A549 (cell line): ENCODE measurements around the gene CASP3. TPM values are rescaled to one million over a fixed set of nuclear protein-coding genes. Genes with fewer than 3 reads are reported as not detected.

Source experiments
- ATAC-seq, 2 experiments: fragments of 200-7000 bp in 1 of 2; fragments of >200 bp in 1 of 2; cut with Nextera tagmentation in 1 of 2; cut with Tn5 transposase in 1 of 2; 3 replicates each; pipeline versions ENCODE4 v1.8.0 to v1.9.1; 2018 to 2020; ENCODE audit warnings: mild to moderate bottlenecking in 1 of 2, moderate library complexity in 1 of 2
- CTCF ChIA-PET: fragments of 300-600 bp; sonication (Branson Sonifier 250); formaldehyde crosslinking; extraction: SDS; loops from one replicate; lab custom pipeline; 2021; ENCODE audit warnings: antibody characterized with exemption, inconsistent platforms; lab: Yijun Ruan, JAX
- POLR2A ChIA-PET: fragments of 350-600 bp; formaldehyde crosslinking; extraction: SDS; loops from one replicate; lab custom pipeline; 2021; ENCODE audit warnings: antibody characterized with exemption, inconsistent platforms; lab: Yijun Ruan, JAX
- DNase-seq, 2 experiments: peaks; one replicate each; pipeline versions ENCODE4 v3.0.0 to v3.0.0-alpha.2; 2011 to 2016; ENCODE audit warnings: low read depth in 1 of 2, low spot score in 1 of 2
- FAIRE-seq: peaks from 2 replicates; lab custom pipeline; 2011; peaks lifted over from hg19 to GRCh38; lab: Jason Lieb, UNC
- H3K27ac ChIP-seq, 2 experiments: fragments of >200 bp; sonication (Bioruptor Twin); formaldehyde crosslinking; 3 replicates each; pipeline ENCODE4 v1.5.1; 2016 to 2017
- H3K4me1 ChIP-seq: fragments of >200 bp; sonication (Bioruptor Twin); formaldehyde crosslinking; 3 replicates; pipeline ENCODE4 v1.6.1; 2016
- H3K4me2 ChIP-seq: fragments of >200 bp; sonication (Bioruptor Twin); formaldehyde crosslinking; 3 replicates; pipeline ENCODE4 v1.6.1; 2016
- H3K4me3 ChIP-seq: fragments of >200 bp; sonication (Bioruptor Twin); formaldehyde crosslinking; 3 replicates; pipeline ENCODE4 v1.5.1; 2016
- H3K9me3 ChIP-seq: fragments of >200 bp; sonication (Bioruptor Twin); formaldehyde crosslinking; 3 replicates; pipeline ENCODE4 v1.6.1; 2016
- CBX8 ChIP-seq: fragments of 200-600 bp; sonication (generic); IDR thresholded peaks from 2 replicates; pipeline ENCODE4 v1.6.1; 2016
- CHD2 ChIP-seq: fragments of 150-350 bp; IDR thresholded peaks from 2 replicates; pipeline ENCODE4 v1.6.1; 2014; ENCODE audit warnings: low read length; ENCODE audit not compliant: partially characterized antibody
- CHD4 ChIP-seq: fragments of 200-600 bp; sonication (generic); IDR thresholded peaks from 2 replicates; pipeline ENCODE4 v1.6.1; 2016; ENCODE audit warnings: antibody characterized with exemption, mild to moderate bottlenecking, borderline replicate concordance
- EHF ChIP-seq: fragments of 250-450 bp; sonication (Bioruptor Pico); IDR thresholded peaks from 2 replicates; pipeline ENCODE4 v1.5.0; 2020; ENCODE audit warnings: mild to moderate bottlenecking
- EHMT2 ChIP-seq: fragments of 200-600 bp; sonication (generic); IDR thresholded peaks from 2 replicates; pipeline ENCODE4 v1.6.1; 2016; ENCODE audit warnings: antibody characterized with exemption, low read depth, mild to moderate bottlenecking, moderate library complexity
- FOSB ChIP-seq: fragments of 250-450 bp; sonication (Bioruptor Pico); IDR thresholded peaks from 2 replicates; pipeline ENCODE4 v1.5.0; 2020; ENCODE audit warnings: mild to moderate bottlenecking, moderate library complexity
- FOSL2 ChIP-seq, 2 experiments: fragments of 450-650 bp in 1 of 2; fragments of >200 bp in 1 of 2; sonication (Bioruptor Twin) in 1 of 2; formaldehyde crosslinking; IDR thresholded peaks; 2 replicates each; pipeline versions ENCODE4 v1.5.0 to v1.6.1; 2016 to 2020; ENCODE audit warnings: mild to moderate bottlenecking in 1 of 2, moderate library complexity in 1 of 2
- GATA3 ChIP-seq: IDR thresholded peaks from 2 replicates; pipeline ENCODE4 v1.6.1; 2012; ENCODE audit warnings: borderline replicate concordance
- HEYL ChIP-seq: fragments of 250-450 bp; sonication (Bioruptor Pico); IDR thresholded peaks from 2 replicates; pipeline ENCODE4 v1.8.0; 2021; ENCODE audit warnings: mild to moderate bottlenecking, moderate library complexity
- JUN ChIP-seq, 2 experiments: fragments of >200 bp; sonication (Bioruptor Twin); formaldehyde crosslinking; IDR thresholded peaks; 2 replicates in 1 of 2; 3 replicates in 1 of 2; pipeline ENCODE4 v1.6.1; 2016 to 2017
- KDM1A ChIP-seq: fragments of 200-600 bp; sonication (generic); IDR thresholded peaks from 2 replicates; pipeline ENCODE4 v1.6.1; 2016; ENCODE audit warnings: low read depth, mild to moderate bottlenecking
- KDM5A ChIP-seq: fragments of 200-600 bp; sonication (generic); IDR thresholded peaks from 2 replicates; pipeline ENCODE4 v1.6.1; 2016; ENCODE audit warnings: antibody characterized with exemption, mild to moderate bottlenecking
- MAFK ChIP-seq: fragments of 450-650 bp; IDR thresholded peaks from 2 replicates; pipeline ENCODE4 v1.6.1; 2014; ENCODE audit not compliant: partially characterized antibody
- MAZ ChIP-seq: fragments of 150-350 bp; IDR thresholded peaks from 2 replicates; pipeline ENCODE4 v1.6.1; 2014; ENCODE audit warnings: antibody characterized with exemption, low read depth, low read length, borderline replicate concordance
- NPAS2 ChIP-seq: fragments of 250-450 bp; sonication (Bioruptor Pico); IDR thresholded peaks from 2 replicates; pipeline ENCODE4 v1.8.0; 2022; ENCODE audit warnings: mild to moderate bottlenecking, moderate library complexity, borderline replicate concordance
- PHF8 ChIP-seq: fragments of 200-600 bp; sonication (generic); IDR thresholded peaks from 2 replicates; pipeline ENCODE4 v1.6.1; 2016; ENCODE audit warnings: low read depth, mild to moderate bottlenecking, antibody characterized with exemption, moderate library complexity, borderline replicate concordance
- RCOR1 ChIP-seq: fragments of 150-350 bp; IDR thresholded peaks from 2 replicates; pipeline ENCODE4 v1.6.1; 2014; ENCODE audit warnings: antibody characterized with exemption, low read length, low read depth
- RFX5 ChIP-seq: fragments of 450-650 bp; IDR thresholded peaks from 2 replicates; pipeline ENCODE4 v1.7.1; 2014; ENCODE audit warnings: antibody characterized with exemption, mild to moderate bottlenecking, moderate library complexity
- SMC3 ChIP-seq: fragments of >200 bp; sonication (Bioruptor Twin); formaldehyde crosslinking; IDR thresholded peaks from 3 replicates; pipeline ENCODE4 v1.6.1; 2018; ENCODE audit warnings: inconsistent platforms
- SREBF2 ChIP-seq: fragments of 450-650 bp; IDR thresholded peaks from 2 replicates; pipeline ENCODE4 v1.6.1; 2014; ENCODE audit warnings: mild to moderate bottlenecking, moderate library complexity
- ZC3H11A ChIP-seq: fragments of 450-650 bp; IDR thresholded peaks from 2 replicates; pipeline ENCODE4 v1.6.1; 2014; ENCODE audit warnings: antibody characterized with exemption, mild to moderate bottlenecking
- ZFP36 ChIP-seq: fragments of 450-650 bp; IDR thresholded peaks from 2 replicates; pipeline ENCODE4 v1.6.1; 2014; ENCODE audit warnings: borderline replicate concordance; ENCODE audit not compliant: partially characterized antibody
- ZNF302 ChIP-seq: fragments of 250-450 bp; sonication (Bioruptor Pico); IDR thresholded peaks from 2 replicates; pipeline ENCODE4 v1.9.0; 2021; ENCODE audit warnings: inconsistent platforms, mild to moderate bottlenecking, moderate library complexity
- WGBS: methylation state at CpG from one replicate; pipeline ENCODE4 v1.1.6; 2017; ENCODE audit errors: missing lambda C conversion rate; 5-methylcytosine and 5-hydroxymethylcytosine counted together
- polyA plus RNA-seq, 4 experiments: library from polyadenylated mRNA; depleted of rRNA in 3 of 4; stranded (reverse); fragments of >200 nt; fragmentation: RNase III in 1 of 4; extraction: RNeasy Plus Mini Kit Qiagen cat#74134 plus additional on column Dnase treatment in 1 of 4; gene quantifications; 2 replicates in 3 of 4; 3 replicates in 1 of 4; pipeline ENCODE4 v1.2.3, GENCODE V29; 2011 to 2017
- TF ChIP-seq, protein P1 (sequence below): fragments of 250-450 bp; sonication (Bioruptor Pico); IDR thresholded peaks from 2 replicates; pipeline ENCODE4 v1.5.0; 2020; ENCODE audit warnings: low read depth, mild to moderate bottlenecking, moderate library complexity
- TF ChIP-seq, protein P2 (sequence below): fragments of 250-450 bp; sonication (Bioruptor Pico); IDR thresholded peaks from 2 replicates; pipeline ENCODE4 v1.5.0; 2021; ENCODE audit warnings: mild to moderate bottlenecking, moderate library complexity, borderline replicate concordance
- TF ChIP-seq, protein P3 (sequence below): fragments of 150-350 bp; IDR thresholded peaks from 2 replicates; pipeline ENCODE4 v1.6.1; 2014; ENCODE audit warnings: low read depth, mild to moderate bottlenecking, low read length
- TF ChIP-seq, protein P4 (sequence below): fragments of 450-650 bp; IDR thresholded peaks from 2 replicates; pipeline ENCODE4 v1.6.1; 2014; ENCODE audit warnings: antibody characterized with exemption

Gene CASP3
- polyA plus RNA-seq, 2 of the 4 experiments (the other 2 are of a cell fraction): 17.4 to 25.4 TPM

DNA sequence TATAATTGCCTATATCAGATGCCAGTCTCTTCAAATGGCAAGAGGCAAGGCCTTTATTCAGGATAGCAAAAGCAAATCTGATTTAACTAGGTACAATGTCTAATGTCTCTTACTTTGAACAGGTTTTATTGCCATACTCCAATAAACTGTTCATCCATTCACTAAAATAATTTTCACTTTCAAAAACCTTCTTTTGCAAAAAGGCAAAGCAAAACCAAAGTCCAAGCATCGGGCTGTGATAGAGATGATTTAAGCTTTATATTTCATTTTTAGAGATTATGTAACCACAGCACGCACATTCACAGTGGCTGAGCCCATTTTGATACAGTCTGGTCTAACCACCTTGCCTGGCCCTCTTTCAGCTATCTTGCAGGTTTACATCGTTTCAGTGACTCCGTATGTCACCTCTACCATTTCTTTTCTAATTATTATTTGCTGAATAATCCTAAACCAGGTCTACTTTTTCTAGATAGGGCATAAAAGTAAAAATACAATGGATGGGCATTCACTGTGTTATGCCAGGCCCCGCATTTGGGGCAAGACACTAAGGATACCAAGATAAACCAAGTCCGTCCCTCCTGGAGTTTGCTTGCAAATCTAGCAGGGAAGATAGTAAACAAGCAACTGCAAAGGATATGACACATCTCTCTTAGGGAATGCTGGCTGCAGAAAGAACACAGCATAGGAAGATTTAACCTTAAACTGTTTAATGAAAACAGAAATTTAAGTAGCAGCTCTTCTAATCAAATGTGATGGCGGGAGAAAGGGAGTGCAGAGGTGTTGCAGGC lies 1.8 kb downstream of the CASP3 start:
- Histone ChIP-seq H3K9me3 (no peaks in the 10 kb centered on the region), H3K27ac (peak overlapping the region; percentile 82 to 97), H3K4me3 (peak overlapping the region; percentile 83), H3K4me1 (peaks cover 14% of the 10 kb centered on the region), H3K4me2 (peak overlapping the region; percentile 100)
- ATAC-seq (no peak), DNase-seq (no peak), FAIRE-seq (no peak)
- 88% methylated on average over 7 of the region's 7 CpGs for WGBS
- ChIA-PET POLR2A (no interaction called here), CTCF (interaction anchor here (0.8 to 1.3 kb wide), 4 partner anchors 9 to 383 kb away, joined by 3 read pairs; no protein-coding TSS in a partner anchor)
- TF ChIP-seq HEYL (CRISPR knock-in tag) (no peak), JUN (IDR thresholded peaks at IDR 0.05) (no peak), FOSL2 (IDR thresholded peaks at IDR 0.05) (no peak), FOSL2 (CRISPR knock-in tag; IDR thresholded peaks at IDR 0.05) (no peak), ZNF302 (CRISPR knock-in tag) (no peak), CBX8 (no peak), SREBF2 (no peak), RCOR1 (no peak), MAZ (no peak), MAFK (no peak), CHD4 (no peak), RFX5 (no peak), CHD2 (no peak), ZC3H11A (no peak), GATA3 (no peak)
- TF ChIP-seq, protein P1, sequence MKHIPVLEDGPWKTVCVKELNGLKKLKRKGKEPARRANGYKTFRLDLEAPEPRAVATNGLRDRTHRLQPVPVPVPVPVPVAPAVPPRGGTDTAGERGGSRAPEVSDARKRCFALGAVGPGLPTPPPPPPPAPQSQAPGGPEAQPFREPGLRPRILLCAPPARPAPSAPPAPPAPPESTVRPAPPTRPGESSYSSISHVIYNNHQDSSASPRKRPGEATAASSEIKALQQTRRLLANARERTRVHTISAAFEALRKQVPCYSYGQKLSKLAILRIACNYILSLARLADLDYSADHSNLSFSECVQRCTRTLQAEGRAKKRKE (CRISPR knock-in tag): no peak
- TF ChIP-seq, protein P2, sequence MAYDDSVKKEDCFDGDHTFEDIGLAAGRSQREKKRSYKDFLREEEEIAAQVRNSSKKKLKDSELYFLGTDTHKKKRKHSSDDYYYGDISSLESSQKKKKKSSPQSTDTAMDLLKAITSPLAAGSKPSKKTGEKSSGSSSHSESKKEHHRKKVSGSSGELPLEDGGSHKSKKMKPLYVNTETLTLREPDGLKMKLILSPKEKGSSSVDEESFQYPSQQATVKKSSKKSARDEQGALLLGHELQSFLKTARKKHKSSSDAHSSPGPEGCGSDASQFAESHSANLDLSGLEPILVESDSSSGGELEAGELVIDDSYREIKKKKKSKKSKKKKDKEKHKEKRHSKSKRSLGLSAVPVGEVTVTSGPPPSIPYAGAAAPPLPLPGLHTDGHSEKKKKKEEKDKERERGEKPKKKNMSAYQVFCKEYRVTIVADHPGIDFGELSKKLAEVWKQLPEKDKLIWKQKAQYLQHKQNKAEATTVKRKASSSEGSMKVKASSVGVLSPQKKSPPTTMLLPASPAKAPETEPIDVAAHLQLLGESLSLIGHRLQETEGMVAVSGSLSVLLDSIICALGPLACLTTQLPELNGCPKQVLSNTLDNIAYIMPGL: no peak

DNA sequence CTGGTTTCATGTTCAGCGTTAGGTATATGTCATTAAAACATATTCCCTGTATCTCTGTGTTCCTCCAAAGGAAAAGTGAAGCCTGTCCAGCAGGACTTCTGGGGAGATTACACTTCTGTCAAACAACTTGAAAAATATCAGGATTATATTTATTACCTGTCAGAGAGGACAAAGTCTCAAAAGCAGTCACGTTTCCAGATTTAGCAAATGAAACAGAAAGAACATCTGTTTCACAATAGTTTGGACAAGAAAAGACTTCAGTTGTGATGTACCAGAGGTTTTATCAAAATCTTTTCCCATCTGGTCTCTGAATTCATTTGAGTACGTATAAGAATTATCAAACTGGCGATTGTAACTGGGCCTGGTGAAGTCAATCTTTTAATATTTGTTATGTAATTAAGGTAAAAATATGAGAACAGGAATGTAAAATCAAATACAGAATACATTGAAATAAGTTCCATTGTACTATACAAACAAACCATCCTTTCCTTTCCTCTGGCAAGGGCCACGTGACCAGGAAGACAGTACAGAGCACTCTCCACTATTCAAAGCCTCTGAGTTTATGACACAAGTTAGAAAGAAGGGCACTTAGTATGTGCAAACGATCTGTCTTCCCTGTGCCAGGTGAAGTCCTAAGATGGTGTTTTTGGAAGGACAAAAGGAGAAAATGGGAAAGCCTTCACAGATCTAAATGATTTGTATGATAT lies 3.2 kb downstream of the CASP3 start:
- WGBS: 80% methylated on average over 6 of the region's 6 CpGs

More for the DNA sequence above, 3.2 kb downstream of the CASP3 start:
- FAIRE-seq (no peak), ATAC-seq (no peak), DNase-seq (no peak)
- no peak overlapping the region for H3K4me3 ChIP-seq
- no peak overlapping the region for H3K4me2 ChIP-seq
- H3K4me1 ChIP-seq: peaks cover 14% of the 10 kb centered on the region
- no peaks in the 10 kb centered on the region for H3K9me3 ChIP-seq
- POLR2A ChIA-PET: no interaction called here
- no peak for TF ChIP-seq SMC3
- TF ChIP-seq RCOR1: no peak
- TF ChIP-seq EHF (CRISPR knock-in tag): no peak
- no peak for TF ChIP-seq NPAS2
- no peak for TF ChIP-seq ZFP36
- no peak for TF ChIP-seq FOSB (CRISPR knock-in tag)
- TF ChIP-seq CHD2: no peak
- TF ChIP-seq PHF8: no peak
- no peak for TF ChIP-seq KDM5A
- no peak for TF ChIP-seq EHMT2
- TF ChIP-seq, protein P3, sequence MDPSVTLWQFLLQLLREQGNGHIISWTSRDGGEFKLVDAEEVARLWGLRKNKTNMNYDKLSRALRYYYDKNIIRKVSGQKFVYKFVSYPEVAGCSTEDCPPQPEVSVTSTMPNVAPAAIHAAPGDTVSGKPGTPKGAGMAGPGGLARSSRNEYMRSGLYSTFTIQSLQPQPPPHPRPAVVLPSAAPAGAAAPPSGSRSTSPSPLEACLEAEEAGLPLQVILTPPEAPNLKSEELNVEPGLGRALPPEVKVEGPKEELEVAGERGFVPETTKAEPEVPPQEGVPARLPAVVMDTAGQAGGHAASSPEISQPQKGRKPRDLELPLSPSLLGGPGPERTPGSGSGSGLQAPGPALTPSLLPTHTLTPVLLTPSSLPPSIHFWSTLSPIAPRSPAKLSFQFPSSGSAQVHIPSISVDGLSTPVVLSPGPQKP: no peak
- TF ChIP-seq KDM1A: no peak
- TF ChIP-seq, protein P4, sequence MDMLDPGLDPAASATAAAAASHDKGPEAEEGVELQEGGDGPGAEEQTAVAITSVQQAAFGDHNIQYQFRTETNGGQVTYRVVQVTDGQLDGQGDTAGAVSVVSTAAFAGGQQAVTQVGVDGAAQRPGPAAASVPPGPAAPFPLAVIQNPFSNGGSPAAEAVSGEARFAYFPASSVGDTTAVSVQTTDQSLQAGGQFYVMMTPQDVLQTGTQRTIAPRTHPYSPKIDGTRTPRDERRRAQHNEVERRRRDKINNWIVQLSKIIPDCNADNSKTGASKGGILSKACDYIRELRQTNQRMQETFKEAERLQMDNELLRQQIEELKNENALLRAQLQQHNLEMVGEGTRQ: no peak
- TF ChIP-seq MAZ: no peak
- CTCF ChIA-PET: no interaction called here
- no peak overlapping the region for H3K27ac ChIP-seq
